ENCODE results near the gene WIPF3. TPM values are rescaled to one million over a fixed set of nuclear protein-coding genes. Genes with fewer than 3 reads are reported as not detected.

WIPF3 gene
- total and polyA plus RNA-seq, 2 donors (not counting 1 experiment from before 2014, with no cell fraction given): not detected

DNA sequence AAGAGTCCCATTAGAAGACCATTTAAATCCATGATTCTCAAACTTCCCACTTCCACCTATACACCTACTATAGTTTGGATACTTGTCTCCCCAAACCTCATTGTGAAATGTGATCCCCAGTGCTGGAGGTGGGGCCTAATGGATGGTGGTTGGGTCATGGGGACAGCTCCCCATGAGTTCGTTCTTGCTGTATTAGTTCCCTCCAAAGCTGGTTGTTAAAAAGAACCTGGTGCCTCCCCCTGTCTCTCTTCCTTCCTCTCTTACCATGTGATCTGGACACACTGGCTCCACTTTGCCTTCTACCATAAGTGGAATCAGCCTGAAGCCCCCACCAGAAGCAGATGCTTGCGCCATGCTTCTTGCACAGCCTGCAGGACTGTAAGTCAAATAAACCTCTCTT lies 53.9 kb downstream of the WIPF3 start:
- peaks cover 0 to 3% (median 0%) of the 10 kb centered on the region in 4 experiments for H3K27me3 ChIP-seq (replicated peaks in 1 of 4; ENCODE audit: control extremely low read depth in 1 of 4, control insufficient read depth in 3 of 4, insufficient read depth in 4 of 4, low read length in 3 of 4)
- no peak for DNase-seq
- H3K4me2 ChIP-seq (replicated peaks; ENCODE audit: low read depth, low read length, poor library complexity, severe bottlenecking): no peak overlapping the region
- H3K27me3 Mint-ChIP-seq: peaks cover 13% of the 10 kb centered on the region
- intact Hi-C loops (cut with micrococcal nuclease): no loop called here
- H3K9me3 Mint-ChIP-seq (ENCODE audit: insufficient read depth): no peaks in the 10 kb centered on the region
- no peaks in the 10 kb centered on the region for H3K79me2 ChIP-seq (ENCODE audit: control insufficient read depth, insufficient read depth, low read length)
- no peaks in the 10 kb centered on the region for H3K4me1 Mint-ChIP-seq
- no peaks in the 10 kb centered on the region for H3K4me1 ChIP-seq (ENCODE audit: control insufficient read depth in 2 of 2, insufficient read depth in 2 of 2, low read length in 2 of 2)
- H3K9me3 ChIP-seq (ENCODE audit: control extremely low read depth in 1 of 3, control insufficient read depth in 2 of 3, insufficient read depth in 1 of 3, low read length in 2 of 3): no peaks in the 10 kb centered on the region
- H2AFZ ChIP-seq (ENCODE audit: insufficient read depth, low read depth, low read length, poor library complexity, severe bottlenecking): no peak overlapping the region
- TF ChIP-seq, protein P1, sequence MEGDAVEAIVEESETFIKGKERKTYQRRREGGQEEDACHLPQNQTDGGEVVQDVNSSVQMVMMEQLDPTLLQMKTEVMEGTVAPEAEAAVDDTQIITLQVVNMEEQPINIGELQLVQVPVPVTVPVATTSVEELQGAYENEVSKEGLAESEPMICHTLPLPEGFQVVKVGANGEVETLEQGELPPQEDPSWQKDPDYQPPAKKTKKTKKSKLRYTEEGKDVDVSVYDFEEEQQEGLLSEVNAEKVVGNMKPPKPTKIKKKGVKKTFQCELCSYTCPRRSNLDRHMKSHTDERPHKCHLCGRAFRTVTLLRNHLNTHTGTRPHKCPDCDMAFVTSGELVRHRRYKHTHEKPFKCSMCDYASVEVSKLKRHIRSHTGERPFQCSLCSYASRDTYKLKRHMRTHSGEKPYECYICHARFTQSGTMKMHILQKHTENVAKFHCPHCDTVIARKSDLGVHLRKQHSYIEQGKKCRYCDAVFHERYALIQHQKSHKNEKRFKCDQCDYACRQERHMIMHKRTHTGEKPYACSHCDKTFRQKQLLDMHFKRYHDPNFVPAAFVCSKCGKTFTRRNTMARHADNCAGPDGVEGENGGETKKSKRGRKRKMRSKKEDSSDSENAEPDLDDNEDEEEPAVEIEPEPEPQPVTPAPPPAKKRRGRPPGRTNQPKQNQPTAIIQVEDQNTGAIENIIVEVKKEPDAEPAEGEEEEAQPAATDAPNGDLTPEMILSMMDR (IDR thresholded peaks at IDR 0.05): no peak
- no peak for TF ChIP-seq EZH2 (IDR thresholded peaks at IDR 0.05; ENCODE audit: borderline replicate concordance, insufficient read depth, low read depth, low read length, poor library complexity, severe bottlenecking)
- no peaks in the 10 kb centered on the region for H4K20me1 ChIP-seq (ENCODE audit: control insufficient read depth, insufficient read depth, low read length, poor library complexity, severe bottlenecking)
- no peak for ATAC-seq (ENCODE audit: low read depth)
- no peak overlapping the region for H3K27ac ChIP-seq (ENCODE audit: low read length in 2 of 2)
- WGBS (ENCODE audit: insufficient coverage): 92% methylated on average over 2 of the region's 2 CpGs
- no peak overlapping the region for H3K4me3 ChIP-seq (ENCODE audit: control extremely low read depth in 1 of 5, extremely low read depth in 1 of 5, insufficient read depth in 1 of 5, low read depth in 2 of 5, low read length in 4 of 5)
- no peaks in the 10 kb centered on the region for H3K36me3 ChIP-seq (replicated peaks in 1 of 2; ENCODE audit: control extremely low read depth in 1 of 2, control insufficient read depth in 1 of 2, extremely low read depth in 1 of 2, insufficient read depth in 2 of 2, low read length in 1 of 2)
- no peak overlapping the region for H3K4me3 Mint-ChIP-seq
- ChIA-PET CTCF (no interaction called here), POLR2A (no interaction called here)
- no peak overlapping the region for H3K27ac Mint-ChIP-seq
- H3K9ac ChIP-seq (ENCODE audit: low read length): no peak overlapping the region

- Histone ChIP-seq H2AFZ (ENCODE audit: insufficient read depth, low read depth, low read length, poor library complexity, severe bottlenecking) (no peak overlapping the region), H3K9ac (ENCODE audit: low read length) (no peak overlapping the region), H3K27me3 (replicated peaks in 1 of 4; ENCODE audit: control extremely low read depth in 1 of 4, control insufficient read depth in 3 of 4, insufficient read depth in 4 of 4, low read length in 3 of 4) (peaks cover 0 to 3% (median 0%) of the 10 kb centered on the region in 4 experiments), H3K9me3 (ENCODE audit: control extremely low read depth in 1 of 3, control insufficient read depth in 2 of 3, insufficient read depth in 1 of 3, low read length in 2 of 3) (no peaks in the 10 kb centered on the region), H3K27ac (ENCODE audit: low read length in 2 of 2) (no peak overlapping the region), H3K4me1 (ENCODE audit: control insufficient read depth in 2 of 2, insufficient read depth in 2 of 2, low read length in 2 of 2) (no peaks in the 10 kb centered on the region), H3K4me2 (replicated peaks; ENCODE audit: low read depth, low read length, poor library complexity, severe bottlenecking) (no peak overlapping the region), H3K4me3 (ENCODE audit: control extremely low read depth in 1 of 5, extremely low read depth in 1 of 5, insufficient read depth in 1 of 5, low read depth in 2 of 5, low read length in 4 of 5) (no peak overlapping the region), H3K36me3 (replicated peaks in 1 of 2; ENCODE audit: control extremely low read depth in 1 of 2, control insufficient read depth in 1 of 2, extremely low read depth in 1 of 2, insufficient read depth in 2 of 2, low read length in 1 of 2) (no peaks in the 10 kb centered on the region), H4K20me1 (ENCODE audit: control insufficient read depth, insufficient read depth, low read length, poor library complexity, severe bottlenecking) (no peaks in the 10 kb centered on the region), H3K79me2 (ENCODE audit: control insufficient read depth, insufficient read depth, low read length) (no peaks in the 10 kb centered on the region)
- Mint-ChIP-seq H3K4me1 (no peaks in the 10 kb centered on the region), H3K27me3 (peaks cover 13% of the 10 kb centered on the region), H3K27ac (no peak overlapping the region), H3K9me3 (ENCODE audit: insufficient read depth) (no peaks in the 10 kb centered on the region), H3K4me3 (no peak overlapping the region)
- WGBS (ENCODE audit: insufficient coverage): 89% methylated on average over 1 of the region's 3 CpGs
- DNase-seq (no peak), ATAC-seq (ENCODE audit: low read depth) (no peak)
- intact Hi-C loops (cut with micrococcal nuclease): no loop called here
- POLR2A ChIA-PET: no interaction called here
- CTCF ChIA-PET: no interaction called here
- TF ChIP-seq, protein P1 (IDR thresholded peaks at IDR 0.05): no peak
Observed at GRCh38 chr7:29861884-29862283, 55.6 kb downstream of the WIPF3 start.
